PC-9 (cell line): ENCODE measurements around the gene RIOX2.

Experiments
- CTCF ChIP-seq: fragments of 200-600 bp; sonication (generic); conservative IDR thresholded peaks from 2 replicates; pipeline ENCODE4 v1.6.1; 2017; ENCODE audit warnings: mixed run types, antibody characterized with exemption, mild to moderate bottlenecking, moderate library complexity
- EZH2 ChIP-seq: fragments of 200-600 bp; sonication (generic); IDR thresholded peaks from 2 replicates; pipeline ENCODE4 v1.8.0; 2017; ENCODE audit warnings: antibody characterized with exemption, low read depth

GRCh38 chr3:97958396-97958795, 13.8 kb downstream of the RIOX2 start:
- TF ChIP-seq CTCF = no peak
- no peak for TF ChIP-seq EZH2
